Stimulated activated memory B cell treated with anti-CD40 and anti-IgM and Interleukin-4, amounts not matched to agents 10 μg/mL and 1 μg/mL and 100 μg/mL, for 72 hours (primary cell): ENCODE results near the gene DDIT4L.
"Not testable (repeated sequence)": the region's sequence is repeated elsewhere in the genome, so short reads cannot be mapped to it uniquely, and the experiment has no call there.

Experiments used
- ATAC-seq: fragments of 150-1000 bp; cut with Tn5 transposase; 2 replicates; pipeline ENCODE4 v1.10.0; 2021
- H3K27ac Mint-ChIP-seq: one replicate; pipeline ENCODE4 v1.8.0; 2022; ENCODE audit warnings: mild to moderate bottlenecking, mixed read lengths
- H3K27me3 Mint-ChIP-seq: one replicate; pipeline ENCODE4 v1.8.0; 2022; ENCODE audit warnings: mixed read lengths
- H3K36me3 Mint-ChIP-seq: one replicate; pipeline ENCODE4 v1.8.0; 2022; ENCODE audit warnings: mixed read lengths
- H3K4me1 Mint-ChIP-seq: one replicate; pipeline ENCODE4 v1.8.0; 2022; ENCODE audit warnings: mixed read lengths
- H3K4me3 Mint-ChIP-seq: one replicate; pipeline ENCODE4 v1.8.0; 2022; ENCODE audit warnings: mild to moderate bottlenecking, moderate library complexity, mixed read lengths
- H3K9me3 Mint-ChIP-seq: one replicate; pipeline ENCODE4 v1.8.0; 2022; ENCODE audit warnings: mixed read lengths

Gene DDIT4L

GRCh38 chr4:100189820-100190642, at the start of gene DDIT4L:
TSS of gene DDIT4L (minus strand) at chr4:100190468. CDS start at chr4:100189983, 485 bp downstream.
- peaks cover 17% of the 10 kb centered on the region for H3K4me1 Mint-ChIP-seq
- H3K27ac Mint-ChIP-seq, result no peak within 1 kb of the TSS
- ATAC-seq, result peak; percentile 60
- H3K4me3 Mint-ChIP-seq, result peak within 1 kb of the TSS; percentile 68
- H3K9me3 Mint-ChIP-seq, result no peaks in the 10 kb centered on the region
- no peaks in the 10 kb centered on the region for H3K36me3 Mint-ChIP-seq
- peaks cover 42% of the 10 kb centered on the region for H3K27me3 Mint-ChIP-seq

GRCh38 chr4:100240008-100240407, 49.7 kb upstream of the DDIT4L start:
- H3K27ac Mint-ChIP-seq, result no peak overlapping the region
- no peaks in the 10 kb centered on the region for H3K36me3 Mint-ChIP-seq
- peaks cover 6% of the 10 kb centered on the region for H3K4me1 Mint-ChIP-seq
- H3K4me3 Mint-ChIP-seq, result no peak overlapping the region
- no peak for ATAC-seq
- H3K27me3 Mint-ChIP-seq, result peaks cover 36% of the 10 kb centered on the region
- peaks cover 2% of the 10 kb centered on the region for H3K9me3 Mint-ChIP-seq

GRCh38 chr4:100224721-100225120, 34.5 kb upstream of the DDIT4L start:
- no peak for ATAC-seq
- no peak overlapping the region for H3K27ac Mint-ChIP-seq
- no peaks in the 10 kb centered on the region for H3K4me1 Mint-ChIP-seq
- no peak overlapping the region for H3K4me3 Mint-ChIP-seq
- peaks cover 28% of the 10 kb centered on the region for H3K9me3 Mint-ChIP-seq
- H3K27me3 Mint-ChIP-seq, result peaks cover 13% of the 10 kb centered on the region
- no peaks in the 10 kb centered on the region for H3K36me3 Mint-ChIP-seq

- Mint-ChIP-seq H3K9me3 (peaks cover 26% of the 10 kb centered on the region), H3K4me1 (no peaks in the 10 kb centered on the region), H3K27ac (no peak overlapping the region), H3K4me3 (no peak overlapping the region), H3K27me3 (peaks cover 13% of the 10 kb centered on the region), H3K36me3 (no peaks in the 10 kb centered on the region)
- ATAC-seq, result no peak
Measured at GRCh38 chr4:100224160-100224559, 33.9 kb upstream of the DDIT4L start.

GRCh38 chr4:100208964-100209363, 18.7 kb upstream of the DDIT4L start:
- no peak overlapping the region for H3K4me3 Mint-ChIP-seq
- H3K9me3 Mint-ChIP-seq, result no peaks in the 10 kb centered on the region
- no peak overlapping the region for H3K27ac Mint-ChIP-seq
- H3K27me3 Mint-ChIP-seq, result peaks cover 29% of the 10 kb centered on the region
- ATAC-seq, result peak; percentile 77
- no peaks in the 10 kb centered on the region for H3K36me3 Mint-ChIP-seq
- H3K4me1 Mint-ChIP-seq, result peaks cover 12% of the 10 kb centered on the region

GRCh38 chr4:100208459-100208858, 18.2 kb upstream of the DDIT4L start:
- Mint-ChIP-seq H3K4me3 (no peak overlapping the region), H3K36me3 (no peaks in the 10 kb centered on the region), H3K4me1 (peaks cover 12% of the 10 kb centered on the region), H3K27me3 (peaks cover 26% of the 10 kb centered on the region), H3K27ac (no peak overlapping the region), H3K9me3 (no peaks in the 10 kb centered on the region)
- no peak for ATAC-seq

GRCh38 chr4:100206850-100207249, 16.6 kb upstream of the DDIT4L start:
- Mint-ChIP-seq H3K9me3 (no peaks in the 10 kb centered on the region), H3K27me3 (peaks cover 21% of the 10 kb centered on the region), H3K4me3 (no peak overlapping the region), H3K36me3 (no peaks in the 10 kb centered on the region), H3K4me1 (peaks cover 12% of the 10 kb centered on the region), H3K27ac (no peak overlapping the region)
- ATAC-seq, result no peak

- no peaks in the 10 kb centered on the region for H3K27me3 Mint-ChIP-seq
- ATAC-seq, result no peak
- H3K4me3 Mint-ChIP-seq, result no peak overlapping the region
- no peaks in the 10 kb centered on the region for H3K9me3 Mint-ChIP-seq
- no peaks in the 10 kb centered on the region for H3K36me3 Mint-ChIP-seq
- H3K4me1 Mint-ChIP-seq, result no peaks in the 10 kb centered on the region
- no peak overlapping the region for H3K27ac Mint-ChIP-seq
Measured at GRCh38 chr4:100198061-100198460, 7.8 kb upstream of the DDIT4L start.

GRCh38 chr4:100196388-100197071, 6.3 kb upstream of the DDIT4L start:
- H3K4me1 Mint-ChIP-seq, H3K36me3 Mint-ChIP-seq, H3K27me3 Mint-ChIP-seq: not testable (repeated sequence)

GRCh38 chr4:100190643-100191600, 654 bp upstream of the DDIT4L start:
- Mint-ChIP-seq H3K27ac (no peak overlapping the region), H3K4me1 (peaks cover 17% of the 10 kb centered on the region), H3K9me3 (no peaks in the 10 kb centered on the region), H3K4me3 (peak overlapping the region; percentile 68), H3K27me3 (peaks cover 42% of the 10 kb centered on the region), H3K36me3 (no peaks in the 10 kb centered on the region)
- ATAC-seq, result no peak

More at GRCh38 chr4:100196388-100197071, 6.3 kb upstream of the DDIT4L start:
- not testable (repeated sequence) for ATAC-seq, H3K9me3 Mint-ChIP-seq, H3K27ac Mint-ChIP-seq, H3K4me3 Mint-ChIP-seq

GRCh38 chr4:100188829-100189228, 1.4 kb downstream of the DDIT4L start:
- Mint-ChIP-seq H3K27ac (no peak overlapping the region), H3K4me3 (no peak overlapping the region), H3K4me1 (peaks cover 17% of the 10 kb centered on the region), H3K27me3 (peaks cover 52% of the 10 kb centered on the region), H3K36me3 (no peaks in the 10 kb centered on the region), H3K9me3 (no peaks in the 10 kb centered on the region)
- no peak for ATAC-seq

GRCh38 chr4:100187781-100188180, 2.5 kb downstream of the DDIT4L start:
- Mint-ChIP-seq H3K4me1 (peaks cover 17% of the 10 kb centered on the region), H3K36me3 (no peaks in the 10 kb centered on the region), H3K27me3 (peaks cover 52% of the 10 kb centered on the region), H3K27ac (no peak overlapping the region), H3K9me3 (no peaks in the 10 kb centered on the region), H3K4me3 (no peak overlapping the region)
- ATAC-seq, result no peak

GRCh38 chr4:100184787-100185186, 5.5 kb downstream of the DDIT4L start:
- Mint-ChIP-seq H3K27ac (no peak overlapping the region), H3K4me1 (peaks cover 8% of the 10 kb centered on the region), H3K27me3 (peaks cover 34% of the 10 kb centered on the region), H3K36me3 (no peaks in the 10 kb centered on the region), H3K4me3 (no peak overlapping the region), H3K9me3 (no peaks in the 10 kb centered on the region)
- no peak for ATAC-seq

GRCh38 chr4:100177855-100178254, 12.4 kb downstream of the DDIT4L start:
- Mint-ChIP-seq H3K27ac (no peak overlapping the region), H3K4me3 (no peak overlapping the region), H3K36me3 (no peaks in the 10 kb centered on the region), H3K27me3 (peaks cover 8% of the 10 kb centered on the region), H3K9me3 (no peaks in the 10 kb centered on the region), H3K4me1 (no peaks in the 10 kb centered on the region)
- ATAC-seq, result no peak

GRCh38 chr4:100177126-100177525, 13.1 kb downstream of the DDIT4L start:
- Mint-ChIP-seq H3K36me3 (no peaks in the 10 kb centered on the region), H3K9me3 (no peaks in the 10 kb centered on the region), H3K4me1 (no peaks in the 10 kb centered on the region), H3K27me3 (peaks cover 8% of the 10 kb centered on the region), H3K4me3 (no peak overlapping the region), H3K27ac (no peak overlapping the region)
- no peak for ATAC-seq
